K562 (cell line): ENCODE measurements around the gene NES. TPM values are rescaled to one million over a fixed set of nuclear protein-coding genes. Genes with fewer than 3 reads are reported as not detected.
A peak's percentile ranks its signal among the peaks of the same experiment; 100 is the strongest.

Experiments used
- ATAC-seq: fragments of 200-7000 bp; cut with Tn5 transposase; 3 replicates; pipeline ENCODE4 v1.9.1; 2020; ENCODE audit warnings: moderate library complexity
- BruUV-seq: library from RNA; stranded (reverse); fragments of 400-500 nt; replicated peaks from 2 replicates; lab custom pipeline; 2021; lab: Mats Ljungman, UMichigan
- CTCF ChIA-PET: fragments of 300-600 bp; formaldehyde crosslinking; extraction: SDS; loops from one replicate; lab custom pipeline; 2021; ENCODE audit warnings: low intra/inter-chr PET ratio; lab: Yijun Ruan, JAX
- POLR2A ChIA-PET: fragments of 300-600, 350-650 bp; sonication (Branson Sonifier 250); formaldehyde crosslinking; extraction: SDS; loops from one replicate; lab custom pipeline; 2021; ENCODE audit warnings: antibody characterized with exemption, inconsistent platforms; lab: Yijun Ruan, JAX
- DNase-seq, 4 experiments: peaks; one replicate each; pipeline versions ENCODE4 v3.0.0 to v3.0.0-alpha.2; 2011 to 2018; ENCODE audit warnings: low spot score in 3 of 4, mixed read lengths in 3 of 4; ENCODE audit errors: extremely low read depth in 1 of 4
- FAIRE-seq: peaks from 2 replicates; lab custom pipeline; 2011; peaks lifted over from hg19 to GRCh38; lab: Jason Lieb, UNC
- H2AFZ ChIP-seq: 2 replicates; pipeline ENCODE4 v1.6.0; 2011; ENCODE audit warnings: low read depth, low read length, control low read depth, inconsistent platforms
- H3K27ac ChIP-seq: fragments of 200-600 bp; 3 replicates; pipeline ENCODE4 v1.8.0; 2011; ENCODE audit warnings: low read depth, mild to moderate bottlenecking, control low read depth, inconsistent platforms, low read length, moderate library complexity, mixed read lengths; ENCODE audit errors: extremely low read depth
- H3K27me3 ChIP-seq, 2 experiments: fragments of 300-600 bp in 1 of 2; 2 replicates in 1 of 2; 3 replicates in 1 of 2; pipeline versions ENCODE4 v1.6.0 to v1.8.0; 2011; ENCODE audit warnings: inconsistent platforms in 2 of 2, low read length in 2 of 2, mild to moderate bottlenecking in 1 of 2, mixed read lengths in 1 of 2, moderate library complexity in 1 of 2; ENCODE audit not compliant: control insufficient read depth in 2 of 2, insufficient read depth in 2 of 2
- H3K36me3 ChIP-seq: fragments of 300-600 bp; 3 replicates; pipeline ENCODE4 v1.8.0; 2011; ENCODE audit warnings: mild to moderate bottlenecking, low read length, inconsistent platforms; ENCODE audit not compliant: control insufficient read depth, insufficient read depth
- H3K4me1 ChIP-seq, 2 experiments: fragments of 200-600 bp in 1 of 2; replicated peaks in 1 of 2; 2 replicates in 1 of 2; 3 replicates in 1 of 2; pipeline versions ENCODE4 v1.5.1 to v1.8.0; 2011; ENCODE audit warnings: inconsistent platforms in 2 of 2, low read length in 2 of 2, mild to moderate bottlenecking in 1 of 2, mixed read lengths in 1 of 2, moderate library complexity in 1 of 2; ENCODE audit not compliant: control insufficient read depth in 2 of 2, insufficient read depth in 2 of 2
- H3K4me2 ChIP-seq: 2 replicates; pipeline ENCODE4 v1.6.1; 2011; ENCODE audit warnings: low read length, control low read depth, inconsistent platforms, mixed read lengths; ENCODE audit not compliant: insufficient read depth
- H3K4me3 ChIP-seq: fragments of 200-600 bp; sonication (generic), shearing (Covaris generic); 2 replicates; pipeline ENCODE4 v1.5.1; 2016; ENCODE audit warnings: control low read depth, inconsistent platforms
- H3K79me2 ChIP-seq: fragments of 200-600 bp; 3 replicates; pipeline ENCODE4 v1.8.0; 2011; ENCODE audit warnings: low read length, inconsistent platforms; ENCODE audit not compliant: control insufficient read depth, insufficient read depth
- H3K9ac ChIP-seq, 2 experiments: 2 replicates each; pipeline versions ENCODE4 v1.6.0 to v1.6.1; 2011; ENCODE audit warnings: low read depth in 2 of 2, low read length in 2 of 2, control low read depth in 1 of 2, inconsistent platforms in 1 of 2, mild to moderate bottlenecking in 1 of 2, mixed read lengths in 1 of 2; ENCODE audit not compliant: insufficient read depth in 1 of 2
- H3K9me1 ChIP-seq: one replicate; pipeline ENCODE4 v1.6.0; 2011; ENCODE audit warnings: inconsistent platforms, mild to moderate bottlenecking, low read length, moderate library complexity; ENCODE audit not compliant: control insufficient read depth, insufficient read depth
- H3K9me3 ChIP-seq: replicated peaks from 2 replicates; pipeline ENCODE4 v1.5.1; 2011; ENCODE audit warnings: low read depth, low read length, inconsistent platforms; ENCODE audit not compliant: control insufficient read depth, insufficient read depth
- H4K20me1 ChIP-seq: replicated peaks from 2 replicates; pipeline ENCODE4 v1.6.1; 2011; ENCODE audit warnings: low read length, inconsistent platforms, mixed read lengths; ENCODE audit not compliant: control insufficient read depth, insufficient read depth
- MAFF ChIP-seq: IDR thresholded peaks from 2 replicates; pipeline ENCODE4 v1.6.1; 2012; ENCODE audit warnings: low read length, improper control_type of control experiment
- NELFE ChIP-seq: IDR thresholded peaks from 2 replicates; pipeline ENCODE4 v1.6.1; 2011; ENCODE audit warnings: mild to moderate bottlenecking; ENCODE audit not compliant: insufficient read depth, insufficient read length
- NFIC ChIP-seq: fragments of 450-650 bp; IDR thresholded peaks from 2 replicates; pipeline ENCODE4 v1.6.1; 2017; ENCODE audit warnings: mild to moderate bottlenecking, inconsistent platforms
- POLR2A ChIP-seq: fragments of 450-650 bp; conservative IDR thresholded peaks from 2 replicates; pipeline ENCODE4 v1.6.1; 2016
- POLR2AphosphoS2 ChIP-seq: IDR thresholded peaks from 2 replicates; pipeline ENCODE4 v1.6.1; 2012; ENCODE audit warnings: low read length, improper control_type of control experiment
- PYGO2 ChIP-seq: fragments of 450-650 bp; IDR thresholded peaks from 2 replicates; pipeline ENCODE4 v1.6.1; 2016; ENCODE audit warnings: mild to moderate bottlenecking, missing genetic modification characterization, moderate library complexity, missing compliant biosample characterization
- RBBP5 ChIP-seq: fragments of 200-600 bp; sonication (generic); IDR thresholded peaks from 2 replicates; pipeline ENCODE4 v1.6.1; 2012; ENCODE audit warnings: borderline replicate concordance, mild to moderate bottlenecking, low read length, control low read depth, inconsistent platforms; ENCODE audit not compliant: insufficient read depth, poor library complexity, severe bottlenecking
- TGIF2 ChIP-seq: sonication (generic); formaldehyde crosslinking; IDR thresholded peaks from 2 replicates; pipeline ENCODE4 v1.8.1; 2022; ENCODE audit warnings: mild to moderate bottlenecking, missing genetic modification reagents, moderate library complexity
- WGBS: fragments of 100-300 bp; shearing (Covaris generic); methylation state at CpG from one replicate; pipeline ENCODE4 v1.1.6; 2016; ENCODE audit warnings: low coverage, mixed read lengths; ENCODE audit not compliant: insufficient coverage; ENCODE audit errors: missing lambda C conversion rate; 5-methylcytosine and 5-hydroxymethylcytosine counted together
- in situ Hi-C: fragments of 300-500 bp; cut with MboI; formaldehyde crosslinking; loops from 4 replicates; pipeline ENCODE4 v1.15.0; 2018; ENCODE audit warnings: inconsistent platforms, mixed read lengths
- intact Hi-C: fragments of 100-400 bp; cut with micrococcal nuclease; formaldehyde crosslinking; loops from 2 replicates; pipeline ENCODE4 v1.14.2; 2022
- polyA plus RNA-seq, 8 experiments: library from polyadenylated mRNA; depleted of rRNA in 4 of 8; stranded (reverse) in 5 of 8; unstranded in 3 of 8; fragments of >200 nt; fragmentation: Nextera tagmentation in 2 of 8; fragmentation: Illumina TruSeq in 1 of 8; extraction: Ambion mirVana in 2 of 8; extraction: Trizol in 1 of 8; gene quantifications; 2 replicates each; pipeline versions ENCODE4 v1.2.1 to v1.2.3, GENCODE V29; 2011 to 2014; ENCODE audit warnings: inconsistent platforms in 1 of 8, missing spikeins in 1 of 8
- total RNA-seq, 7 experiments: library from RNA; depleted of rRNA in 6 of 7; stranded (reverse); fragments of >200 nt in 6 of 7; fragmentation: Illumina TruSeq in 2 of 7; extraction: Trizol in 2 of 7; gene quantifications; 2 replicates each; pipeline versions ENCODE4 v1.2.1 to v1.2.3, GENCODE V29; 2011 to 2021; ENCODE audit warnings: low replicate concordance in 1 of 7
- TF ChIP-seq, protein P1 (sequence below): fragments of 250-450 bp; sonication (Bioruptor Pico); IDR thresholded peaks from 2 replicates; pipeline ENCODE4 v1.8.0; 2022; ENCODE audit warnings: inconsistent platforms
- TF ChIP-seq, protein P2 (sequence below): sonication (generic); formaldehyde crosslinking; IDR thresholded peaks from 2 replicates; pipeline ENCODE4 v1.9.0; 2022; ENCODE audit warnings: mild to moderate bottlenecking, missing genetic modification reagents
- TF ChIP-seq, protein P3 (sequence below): sonication (generic); formaldehyde crosslinking; IDR thresholded peaks from 2 replicates; pipeline ENCODE4 v1.8.0; 2022; ENCODE audit warnings: mild to moderate bottlenecking, missing genetic modification reagents, borderline replicate concordance

Gene NES
- total and polyA plus RNA-seq, 9 of the 15 experiments (the other 6 are each of a cell fraction or from before 2014, with no cell fraction given), result 0.10 to 8.6 (median 4.2) TPM

DNA sequence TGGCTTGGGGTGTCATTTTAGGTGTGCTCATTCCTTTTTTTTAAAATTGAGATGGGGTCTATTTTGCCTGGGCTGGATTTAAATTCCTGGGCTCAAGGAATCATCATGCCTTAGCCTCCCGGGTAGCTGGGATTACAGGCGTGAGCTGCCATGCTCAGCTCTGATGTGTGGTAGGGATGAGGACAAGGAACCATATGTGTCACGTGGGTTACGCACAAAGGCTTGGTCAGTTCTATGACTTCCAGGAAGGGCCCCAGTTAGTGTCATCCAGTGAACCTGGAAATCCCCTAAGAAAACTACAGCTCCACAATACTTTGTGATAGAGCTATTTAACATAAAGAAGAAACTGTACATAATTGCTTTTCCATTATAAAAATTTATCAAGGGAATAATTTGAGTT lies 44.3 kb upstream of the NES start:
- no peak for FAIRE-seq
- H3K4me2 ChIP-seq, result no peak overlapping the region
- in situ Hi-C loops (no loop called here), intact Hi-C loops (no loop called here)
- no peaks in the 10 kb centered on the region for H3K9me1 ChIP-seq
- H3K4me1 ChIP-seq, result peaks cover 5 to 10% of the 10 kb centered on the region in 2 experiments; a peak in 2 of 5 replicates
- no peaks in the 10 kb centered on the region for H3K27me3 ChIP-seq
- ATAC-seq, result no peak
- no peaks in the 10 kb centered on the region for H3K9me3 ChIP-seq
- DNase-seq, result no peak
- WGBS, result 96% methylated on average over 4 of the region's 4 CpGs
- H3K36me3 ChIP-seq, result peaks cover 65% of the 10 kb centered on the region
- H3K79me2 ChIP-seq, result peaks cover 43% of the 10 kb centered on the region
- H3K9ac ChIP-seq, result no peak overlapping the region
- H3K4me3 ChIP-seq, result no peak overlapping the region
- no peak for TF ChIP-seq NFIC
- TF ChIP-seq, protein P1, sequence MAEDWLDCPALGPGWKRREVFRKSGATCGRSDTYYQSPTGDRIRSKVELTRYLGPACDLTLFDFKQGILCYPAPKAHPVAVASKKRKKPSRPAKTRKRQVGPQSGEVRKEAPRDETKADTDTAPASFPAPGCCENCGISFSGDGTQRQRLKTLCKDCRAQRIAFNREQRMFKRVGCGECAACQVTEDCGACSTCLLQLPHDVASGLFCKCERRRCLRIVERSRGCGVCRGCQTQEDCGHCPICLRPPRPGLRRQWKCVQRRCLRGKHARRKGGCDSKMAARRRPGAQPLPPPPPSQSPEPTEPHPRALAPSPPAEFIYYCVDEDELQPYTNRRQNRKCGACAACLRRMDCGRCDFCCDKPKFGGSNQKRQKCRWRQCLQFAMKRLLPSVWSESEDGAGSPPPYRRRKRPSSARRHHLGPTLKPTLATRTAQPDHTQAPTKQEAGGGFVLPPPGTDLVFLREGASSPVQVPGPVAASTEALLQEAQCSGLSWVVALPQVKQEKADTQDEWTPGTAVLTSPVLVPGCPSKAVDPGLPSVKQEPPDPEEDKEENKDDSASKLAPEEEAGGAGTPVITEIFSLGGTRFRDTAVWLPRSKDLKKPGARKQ (CRISPR knock-in tag), result no peak
- TF ChIP-seq, all 486 proteins: peak for 0
- H3K27ac ChIP-seq, result no peak overlapping the region
- H2AFZ ChIP-seq, result no peak overlapping the region
- H4K20me1 ChIP-seq, result peaks cover 22% of the 10 kb centered on the region; the same call in 1 of the 2 replicates
- CTCF ChIA-PET, result interaction anchor here (0.7 kb wide), 2 partner anchors 32 to 333 kb away, joined by 3 to 4 read pairs; no protein-coding TSS in a partner anchor
- BruUV-seq, result no TSS peak
- POLR2A ChIA-PET, result interaction anchor here (0.6 to 1.9 kb wide), 5 partner anchors 9 to 32 kb away, joined by 3 to 7 read pairs (median 4); no protein-coding TSS in a partner anchor

DNA sequence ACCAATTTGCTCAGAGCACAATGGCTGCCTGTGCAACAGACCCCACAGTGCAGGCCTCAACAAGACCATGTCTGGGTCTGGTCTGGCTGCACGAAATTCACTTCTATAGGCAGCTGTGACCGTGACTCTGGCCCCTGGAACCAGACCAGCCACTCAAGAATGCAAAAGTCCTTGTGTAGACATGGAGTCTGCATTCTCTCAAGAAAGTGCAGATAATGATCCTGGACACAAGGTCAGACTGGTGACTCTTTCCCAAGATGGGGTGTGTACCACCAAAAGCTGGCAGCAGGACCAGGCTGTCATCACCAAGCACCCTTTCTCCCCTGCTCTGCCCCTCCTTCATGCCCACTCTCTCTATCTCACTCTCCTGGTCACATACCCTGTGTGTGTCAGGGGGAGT lies 43.9 kb upstream of the NES start:
- TF ChIP-seq PYGO2 (no peak), NELFE (no peak), MAFF (no peak), TGIF2 (CRISPR knock-in tag) (no peak), RBBP5 (no peak), POLR2A (0 out of 2 replicates have a peak, but pooled peaks have one; percentile 15), POLR2AphosphoS2 (0 out of 2 replicates have a peak, but pooled peaks have one; percentile 10)
- TF ChIP-seq, protein P2, sequence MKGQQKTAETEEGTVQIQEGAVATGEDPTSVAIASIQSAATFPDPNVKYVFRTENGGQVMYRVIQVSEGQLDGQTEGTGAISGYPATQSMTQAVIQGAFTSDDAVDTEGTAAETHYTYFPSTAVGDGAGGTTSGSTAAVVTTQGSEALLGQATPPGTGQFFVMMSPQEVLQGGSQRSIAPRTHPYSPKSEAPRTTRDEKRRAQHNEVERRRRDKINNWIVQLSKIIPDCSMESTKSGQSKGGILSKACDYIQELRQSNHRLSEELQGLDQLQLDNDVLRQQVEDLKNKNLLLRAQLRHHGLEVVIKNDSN (CRISPR knock-in tag), result no peak
- TF ChIP-seq, protein P3, sequence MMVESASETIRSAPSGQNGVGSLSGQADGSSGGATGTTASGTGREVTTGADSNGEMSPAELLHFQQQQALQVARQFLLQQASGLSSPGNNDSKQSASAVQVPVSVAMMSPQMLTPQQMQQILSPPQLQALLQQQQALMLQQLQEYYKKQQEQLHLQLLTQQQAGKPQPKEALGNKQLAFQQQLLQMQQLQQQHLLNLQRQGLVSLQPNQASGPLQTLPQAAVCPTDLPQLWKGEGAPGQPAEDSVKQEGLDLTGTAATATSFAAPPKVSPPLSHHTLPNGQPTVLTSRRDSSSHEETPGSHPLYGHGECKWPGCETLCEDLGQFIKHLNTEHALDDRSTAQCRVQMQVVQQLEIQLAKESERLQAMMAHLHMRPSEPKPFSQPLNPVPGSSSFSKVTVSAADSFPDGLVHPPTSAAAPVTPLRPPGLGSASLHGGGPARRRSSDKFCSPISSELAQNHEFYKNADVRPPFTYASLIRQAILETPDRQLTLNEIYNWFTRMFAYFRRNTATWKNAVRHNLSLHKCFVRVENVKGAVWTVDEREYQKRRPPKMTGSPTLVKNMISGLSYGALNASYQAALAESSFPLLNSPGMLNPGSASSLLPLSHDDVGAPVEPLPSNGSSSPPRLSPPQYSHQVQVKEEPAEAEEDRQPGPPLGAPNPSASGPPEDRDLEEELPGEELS (CRISPR knock-in tag), result no peak
- ChIA-PET POLR2A (interaction anchor here (0.5 to 1.4 kb wide), 7 partner anchors 9 to 79 kb away, joined by 3 to 6 read pairs (median 4); no protein-coding TSS in a partner anchor), CTCF (interaction anchor here (0.7 kb wide), 1 partner anchor 32 kb away, joined by 3 read pairs; no protein-coding TSS in a partner anchor)
- DNase-seq, result no peak
- 88% methylated on average over 2 of the region's 2 CpGs for WGBS
- Histone ChIP-seq H3K4me2 (no peak overlapping the region), H3K4me3 (no peak overlapping the region), H3K27me3 (no peaks in the 10 kb centered on the region), H3K36me3 (peaks cover 61% of the 10 kb centered on the region), H3K4me1 (peaks cover 5 to 10% of the 10 kb centered on the region in 2 experiments; a peak in 2 of 5 replicates), H3K9me3 (no peaks in the 10 kb centered on the region), H3K79me2 (peaks cover 39% of the 10 kb centered on the region), H2AFZ (no peak overlapping the region), H3K9ac (no peak overlapping the region), H4K20me1 (peaks cover 18% of the 10 kb centered on the region; the same call in 1 of the 2 replicates), H3K9me1 (no peaks in the 10 kb centered on the region), H3K27ac (no peak overlapping the region)
- intact Hi-C loops, result no loop called here
- BruUV-seq, result no TSS peak
- ATAC-seq, result no peak
- in situ Hi-C loops, result no loop called here
- no peak for FAIRE-seq
